ENCODE measurements around the gene FGR.

Gene FGR

GRCh38 chr1:27603681-27604578, 31.1 kb downstream of the FGR start, which contains the start of gene AHDC1:
AHDC1 (minus strand) TSS chr1:27604144; CDS start chr1:27552115, 52,029 bp downstream.
- peak; percentile 80 for DNase-seq (ENCODE audit: low read depth)
- TF ChIP-seq, protein P1, sequence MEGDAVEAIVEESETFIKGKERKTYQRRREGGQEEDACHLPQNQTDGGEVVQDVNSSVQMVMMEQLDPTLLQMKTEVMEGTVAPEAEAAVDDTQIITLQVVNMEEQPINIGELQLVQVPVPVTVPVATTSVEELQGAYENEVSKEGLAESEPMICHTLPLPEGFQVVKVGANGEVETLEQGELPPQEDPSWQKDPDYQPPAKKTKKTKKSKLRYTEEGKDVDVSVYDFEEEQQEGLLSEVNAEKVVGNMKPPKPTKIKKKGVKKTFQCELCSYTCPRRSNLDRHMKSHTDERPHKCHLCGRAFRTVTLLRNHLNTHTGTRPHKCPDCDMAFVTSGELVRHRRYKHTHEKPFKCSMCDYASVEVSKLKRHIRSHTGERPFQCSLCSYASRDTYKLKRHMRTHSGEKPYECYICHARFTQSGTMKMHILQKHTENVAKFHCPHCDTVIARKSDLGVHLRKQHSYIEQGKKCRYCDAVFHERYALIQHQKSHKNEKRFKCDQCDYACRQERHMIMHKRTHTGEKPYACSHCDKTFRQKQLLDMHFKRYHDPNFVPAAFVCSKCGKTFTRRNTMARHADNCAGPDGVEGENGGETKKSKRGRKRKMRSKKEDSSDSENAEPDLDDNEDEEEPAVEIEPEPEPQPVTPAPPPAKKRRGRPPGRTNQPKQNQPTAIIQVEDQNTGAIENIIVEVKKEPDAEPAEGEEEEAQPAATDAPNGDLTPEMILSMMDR (conservative IDR thresholded peaks at IDR 0.05; ENCODE audit: control insufficient read depth, insufficient read depth, low read depth, low read length), result no peak
- peak within 1 kb of the TSS; percentile 89 for H3K4me3 ChIP-seq (ENCODE audit: control insufficient read depth, low read depth, low read length)

DNA sequence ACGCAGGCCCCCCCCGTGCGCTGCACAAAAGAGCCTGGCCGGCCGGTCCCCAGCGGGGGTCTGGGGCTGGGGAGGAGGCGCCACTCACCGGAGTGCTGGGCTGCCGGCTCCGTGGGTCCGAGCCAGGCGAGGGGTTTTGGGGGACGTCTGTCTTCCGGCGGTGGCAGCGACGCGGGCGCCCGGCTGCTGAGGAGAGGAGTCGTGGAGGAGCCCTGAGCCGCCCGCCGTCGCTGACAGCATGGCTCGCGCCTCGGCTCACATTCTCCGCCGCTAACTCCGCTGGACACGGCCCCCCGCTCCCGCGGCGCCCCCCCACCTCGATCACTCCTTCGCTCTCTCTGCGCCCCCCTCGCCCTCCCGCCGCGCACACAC, 31.7 kb downstream of the FGR start:
- TF ChIP-seq, protein P1 (conservative IDR thresholded peaks at IDR 0.05; ENCODE audit: control insufficient read depth, insufficient read depth, low read depth, low read length), result no peak
- peak overlapping the region; percentile 89 for H3K4me3 ChIP-seq (ENCODE audit: control insufficient read depth, low read depth, low read length)
- DNase-seq (ENCODE audit: low read depth), result no peak

GRCh38 chr1:27602462-27603308, 32.3 kb downstream of the FGR start:
- no peak for DNase-seq (ENCODE audit: low read depth)
- TF ChIP-seq, protein P1 (conservative IDR thresholded peaks at IDR 0.05; ENCODE audit: control insufficient read depth, insufficient read depth, low read depth, low read length), result no peak
- H3K4me3 ChIP-seq (ENCODE audit: control insufficient read depth, low read depth, low read length), result peak overlapping the region; percentile 89

GRCh38 chr1:27601771-27602461, 33.1 kb downstream of the FGR start:
- H3K4me3 ChIP-seq (ENCODE audit: control insufficient read depth, low read depth, low read length), result peak overlapping the region; percentile 89
- TF ChIP-seq, protein P1 (conservative IDR thresholded peaks at IDR 0.05; ENCODE audit: control insufficient read depth, insufficient read depth, low read depth, low read length), result no peak
- no peak for DNase-seq (ENCODE audit: low read depth)

- H3K4me3 ChIP-seq (ENCODE audit: control insufficient read depth, low read depth, low read length), result peak overlapping the region; percentile 89
- no peak for DNase-seq (ENCODE audit: low read depth)
- TF ChIP-seq, protein P1 (conservative IDR thresholded peaks at IDR 0.05; ENCODE audit: control insufficient read depth, insufficient read depth, low read depth, low read length), result no peak
Observed at GRCh38 chr1:27601321-27601770, 33.6 kb downstream of the FGR start.

Data from fibroblast of mammary gland (primary cell).